ENCODE results near the gene PFN3. TPM values are rescaled to one million over a fixed set of nuclear protein-coding genes. Genes with fewer than 3 reads are reported as not detected.

Gene PFN3
- total RNA-seq, 1 donor from 2014 or later: not detected

DNA sequence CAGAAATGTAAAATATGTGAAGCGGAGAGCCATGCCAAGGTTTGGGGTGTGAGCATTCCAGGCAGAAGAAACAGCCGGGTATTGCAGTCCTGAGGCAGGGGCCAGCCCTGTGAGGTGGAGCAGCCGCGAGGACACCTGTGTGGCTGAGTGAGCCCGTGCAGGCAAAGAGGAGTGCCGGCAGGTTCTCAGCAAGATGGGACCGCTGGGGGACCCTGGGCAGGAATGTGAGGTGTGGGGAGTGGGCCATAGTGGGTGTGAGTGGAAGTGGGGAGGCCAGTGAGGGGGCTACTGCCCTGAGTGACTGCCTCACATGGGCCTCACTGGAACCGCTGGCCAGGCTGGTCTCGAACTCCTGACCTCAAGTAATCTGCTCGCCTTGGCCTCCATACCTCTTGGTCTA is 38.0 kb upstream of the PFN3 start:
- Histone ChIP-seq H3K27me3 (no peaks in the 10 kb centered on the region), H3K9ac (no peak overlapping the region), H2AFZ (replicated peaks) (no peak overlapping the region), H3K4me2 (no peak overlapping the region), H3K4me3 (no peak overlapping the region), H3K27ac (no peak overlapping the region), H4K20me1 (ENCODE audit: low read depth) (no peaks in the 10 kb centered on the region), H3K4me1 (no peaks in the 10 kb centered on the region), H3K9me3 (ENCODE audit: low read depth) (no peaks in the 10 kb centered on the region), H3K36me3 (no peaks in the 10 kb centered on the region), H3K79me2 (ENCODE audit: low read depth) (no peaks in the 10 kb centered on the region), H3F3A (ENCODE audit: low read depth) (peaks cover 2% of the 10 kb centered on the region)
- no peak for DNase-seq (ENCODE audit: low spot score)
- no peak overlapping the region for H3K4me3 Mint-ChIP-seq
- peaks cover 8% of the 10 kb centered on the region for H3K27me3 Mint-ChIP-seq (ENCODE audit: insufficient read depth, low read depth)
- TF ChIP-seq EZH2phosphoT487 (IDR thresholded peaks at IDR 0.05) (no peak), EZH2 (IDR thresholded peaks at IDR 0.05) (no peak)
- TF ChIP-seq, protein P1, sequence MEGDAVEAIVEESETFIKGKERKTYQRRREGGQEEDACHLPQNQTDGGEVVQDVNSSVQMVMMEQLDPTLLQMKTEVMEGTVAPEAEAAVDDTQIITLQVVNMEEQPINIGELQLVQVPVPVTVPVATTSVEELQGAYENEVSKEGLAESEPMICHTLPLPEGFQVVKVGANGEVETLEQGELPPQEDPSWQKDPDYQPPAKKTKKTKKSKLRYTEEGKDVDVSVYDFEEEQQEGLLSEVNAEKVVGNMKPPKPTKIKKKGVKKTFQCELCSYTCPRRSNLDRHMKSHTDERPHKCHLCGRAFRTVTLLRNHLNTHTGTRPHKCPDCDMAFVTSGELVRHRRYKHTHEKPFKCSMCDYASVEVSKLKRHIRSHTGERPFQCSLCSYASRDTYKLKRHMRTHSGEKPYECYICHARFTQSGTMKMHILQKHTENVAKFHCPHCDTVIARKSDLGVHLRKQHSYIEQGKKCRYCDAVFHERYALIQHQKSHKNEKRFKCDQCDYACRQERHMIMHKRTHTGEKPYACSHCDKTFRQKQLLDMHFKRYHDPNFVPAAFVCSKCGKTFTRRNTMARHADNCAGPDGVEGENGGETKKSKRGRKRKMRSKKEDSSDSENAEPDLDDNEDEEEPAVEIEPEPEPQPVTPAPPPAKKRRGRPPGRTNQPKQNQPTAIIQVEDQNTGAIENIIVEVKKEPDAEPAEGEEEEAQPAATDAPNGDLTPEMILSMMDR (IDR thresholded peaks at IDR 0.05): no peak
- peaks cover 22% of the 10 kb centered on the region for H3K36me3 Mint-ChIP-seq
- H3K9me3 Mint-ChIP-seq: no peaks in the 10 kb centered on the region
- H3K27ac Mint-ChIP-seq: no peak overlapping the region
- H3K4me1 Mint-ChIP-seq: no peaks in the 10 kb centered on the region

DNA sequence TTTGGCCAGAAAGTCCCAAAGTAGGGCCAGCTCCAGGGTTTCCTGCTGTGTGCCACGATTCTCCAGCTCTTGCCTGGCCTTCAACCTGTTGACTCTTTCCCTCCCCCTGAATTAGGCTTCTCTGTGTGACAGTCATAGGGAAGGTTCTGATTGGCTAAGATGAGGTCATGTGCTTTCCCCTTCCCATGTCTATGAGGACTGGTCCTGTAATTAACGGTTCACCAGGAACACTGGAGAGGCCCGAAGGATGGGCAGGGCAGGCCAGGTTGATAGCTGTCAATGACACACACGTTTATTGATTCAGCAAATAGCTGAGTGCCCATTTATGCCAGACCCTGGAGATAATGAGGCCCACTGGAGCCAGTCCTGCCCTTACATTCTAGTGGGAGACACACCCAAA is 37.2 kb upstream of the PFN3 start:
- peaks cover 1% of the 10 kb centered on the region for H4K20me1 ChIP-seq (ENCODE audit: low read depth)
- peaks cover 2% of the 10 kb centered on the region for H3F3A ChIP-seq (ENCODE audit: low read depth)
- Mint-ChIP-seq H3K27me3 (ENCODE audit: insufficient read depth, low read depth) (peaks cover 8% of the 10 kb centered on the region), H3K9me3 (no peaks in the 10 kb centered on the region), H3K4me3 (no peak overlapping the region), H3K27ac (no peak overlapping the region), H3K36me3 (peaks cover 24% of the 10 kb centered on the region), H3K4me1 (no peaks in the 10 kb centered on the region)
- no peak for DNase-seq (ENCODE audit: low spot score)
- no peak overlapping the region for H3K4me2 ChIP-seq
- H2AFZ ChIP-seq (replicated peaks): no peak overlapping the region
- H3K4me1 ChIP-seq: no peaks in the 10 kb centered on the region
- H3K27me3 ChIP-seq: no peaks in the 10 kb centered on the region
- no peak overlapping the region for H3K27ac ChIP-seq
- H3K9ac ChIP-seq: no peak overlapping the region
- TF ChIP-seq EZH2 (IDR thresholded peaks at IDR 0.05) (no peak), EZH2phosphoT487 (IDR thresholded peaks at IDR 0.05) (no peak)
- TF ChIP-seq, protein P1 (IDR thresholded peaks at IDR 0.05): no peak
- no peaks in the 10 kb centered on the region for H3K9me3 ChIP-seq (ENCODE audit: low read depth)
- no peaks in the 10 kb centered on the region for H3K79me2 ChIP-seq (ENCODE audit: low read depth)
- H3K36me3 ChIP-seq: no peaks in the 10 kb centered on the region
- H3K4me3 ChIP-seq: no peak overlapping the region

DNA sequence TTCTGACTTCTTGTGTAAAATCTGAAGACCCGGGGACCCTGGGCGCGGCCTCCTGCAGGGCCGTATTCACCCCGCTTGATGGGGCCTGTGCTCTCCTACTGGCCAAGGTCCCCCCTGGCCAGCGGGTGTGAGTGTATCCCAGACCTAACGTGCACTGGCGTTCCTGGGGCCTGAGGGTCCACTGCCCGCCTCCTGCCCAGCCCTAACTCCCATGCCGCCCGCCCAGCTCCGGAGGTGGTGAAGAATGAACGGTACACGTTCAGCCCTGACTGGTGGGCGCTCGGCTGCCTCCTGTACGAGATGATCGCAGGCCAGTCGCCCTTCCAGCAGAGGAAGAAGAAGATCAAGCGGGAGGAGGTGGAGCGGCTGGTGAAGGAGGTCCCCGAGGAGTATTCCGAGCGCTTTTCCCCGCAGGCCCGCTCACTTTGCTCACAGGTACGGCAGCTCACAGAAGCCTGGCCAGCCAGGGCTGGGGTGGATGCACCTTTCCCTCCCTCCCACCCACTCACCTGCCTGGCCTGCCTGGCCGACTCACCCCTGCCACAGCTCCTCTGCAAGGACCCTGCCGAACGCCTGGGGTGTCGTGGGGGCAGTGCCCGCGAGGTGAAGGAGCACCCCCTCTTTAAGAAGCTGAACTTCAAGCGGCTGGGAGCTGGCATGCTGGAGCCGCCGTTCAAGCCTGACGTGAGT is 35.5 kb upstream of the PFN3 start:
- Histone ChIP-seq H3K4me1 (no peaks in the 10 kb centered on the region), H3K79me2 (ENCODE audit: low read depth) (no peaks in the 10 kb centered on the region), H3K27ac (no peak overlapping the region), H3K9ac (no peak overlapping the region), H3F3A (ENCODE audit: low read depth) (peaks cover 2% of the 10 kb centered on the region), H3K9me3 (ENCODE audit: low read depth) (no peaks in the 10 kb centered on the region), H3K4me2 (no peak overlapping the region), H3K36me3 (no peaks in the 10 kb centered on the region), H3K27me3 (no peaks in the 10 kb centered on the region), H4K20me1 (ENCODE audit: low read depth) (peaks cover 2% of the 10 kb centered on the region), H3K4me3 (no peak overlapping the region), H2AFZ (replicated peaks) (no peak overlapping the region)
- no peaks in the 10 kb centered on the region for H3K9me3 Mint-ChIP-seq
- H3K36me3 Mint-ChIP-seq: peaks cover 24% of the 10 kb centered on the region
- H3K4me1 Mint-ChIP-seq: no peaks in the 10 kb centered on the region
- TF ChIP-seq, protein P1 (IDR thresholded peaks at IDR 0.05): no peak
- no peak for TF ChIP-seq EZH2 (IDR thresholded peaks at IDR 0.05)
- no peak for TF ChIP-seq EZH2phosphoT487 (IDR thresholded peaks at IDR 0.05)
- H3K27ac Mint-ChIP-seq: no peak overlapping the region
- peaks cover 7% of the 10 kb centered on the region for H3K27me3 Mint-ChIP-seq (ENCODE audit: insufficient read depth, low read depth)
- H3K4me3 Mint-ChIP-seq: no peak overlapping the region
- no peak for DNase-seq (ENCODE audit: low spot score)
